Stromal cell of bone marrow (primary cell): ENCODE data around the gene XRCC3.

Experiments
- DNase-seq: peaks from one replicate; pipeline ENCODE4 v3.0.0-alpha.2; 2012; ENCODE audit warnings: low read depth

XRCC3 gene

GRCh38 chr14:103738701-103739451 is 23.6 kb upstream of the XRCC3 start:
- no peak for DNase-seq

- DNase-seq, result no peak
Observed at GRCh38 chr14:103738166-103738565, 22.9 kb upstream of the XRCC3 start.

GRCh38 chr14:103737432-103738045 is 22.3 kb upstream of the XRCC3 start:
- no peak for DNase-seq

GRCh38 chr14:103736546-103737431 is 21.5 kb upstream of the XRCC3 start:
- no peak for DNase-seq

DNA sequence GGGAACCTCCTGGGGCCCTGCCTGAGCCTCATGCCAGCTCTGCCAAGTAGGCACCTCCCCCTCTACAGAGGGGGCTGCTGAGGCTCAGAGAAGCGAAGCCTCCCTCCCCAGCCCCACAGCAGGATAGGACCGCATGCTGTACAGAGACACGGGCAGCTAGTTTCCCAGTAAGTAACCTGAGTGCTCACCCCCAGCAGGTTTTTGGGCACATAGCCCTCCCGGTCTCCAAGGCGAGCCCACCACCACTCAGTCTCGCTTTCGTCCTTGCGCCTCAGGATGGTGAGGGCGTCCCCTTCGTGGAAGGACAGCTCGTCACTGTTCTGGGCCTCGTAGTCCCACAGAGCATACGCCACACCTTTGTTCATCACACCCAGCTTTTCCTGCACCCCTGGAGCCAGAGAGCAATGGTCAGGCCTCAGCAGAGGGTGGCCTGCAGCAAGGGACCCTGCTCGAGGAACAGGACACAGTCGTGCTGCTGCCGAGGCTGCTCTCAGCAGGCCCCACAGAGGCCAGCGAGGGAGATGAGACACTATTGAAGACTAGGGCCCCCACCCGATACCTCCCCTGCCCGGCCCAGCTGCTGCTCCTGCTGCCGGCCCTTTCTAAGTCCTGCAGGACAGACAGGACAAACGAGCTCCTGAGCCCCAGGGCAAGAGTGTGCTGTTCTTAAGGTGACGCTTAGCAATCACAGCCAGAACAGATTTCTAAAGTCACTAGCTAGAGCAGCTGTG is 20.7 kb upstream of the XRCC3 start:
- no peak for DNase-seq

- no peak for DNase-seq
Observed at GRCh38 chr14:103735439-103735814, 20.2 kb upstream of the XRCC3 start.

DNA sequence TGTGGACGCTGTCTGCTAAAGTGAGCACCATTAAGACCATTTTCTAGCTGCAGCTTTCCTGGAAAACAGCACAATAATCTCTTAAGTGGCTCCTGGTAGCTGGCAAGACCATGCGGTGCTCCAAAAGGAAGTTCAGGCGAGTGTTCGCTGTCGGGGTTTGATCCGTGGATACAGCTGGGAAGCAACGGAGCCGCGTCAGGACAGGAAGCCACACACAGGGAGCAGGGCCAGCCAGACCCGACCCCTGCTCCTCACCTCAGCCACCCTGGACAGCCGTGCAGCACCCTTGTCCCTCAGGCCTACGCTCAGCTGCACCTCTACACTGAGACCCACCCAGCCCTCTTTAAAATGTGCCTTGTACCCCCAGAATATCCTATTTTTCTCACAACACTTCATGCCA is 19.8 kb upstream of the XRCC3 start:
- DNase-seq, result no peak

- DNase-seq, result no peak
Observed at GRCh38 chr14:103734081-103734888, 19.0 kb upstream of the XRCC3 start.

DNA sequence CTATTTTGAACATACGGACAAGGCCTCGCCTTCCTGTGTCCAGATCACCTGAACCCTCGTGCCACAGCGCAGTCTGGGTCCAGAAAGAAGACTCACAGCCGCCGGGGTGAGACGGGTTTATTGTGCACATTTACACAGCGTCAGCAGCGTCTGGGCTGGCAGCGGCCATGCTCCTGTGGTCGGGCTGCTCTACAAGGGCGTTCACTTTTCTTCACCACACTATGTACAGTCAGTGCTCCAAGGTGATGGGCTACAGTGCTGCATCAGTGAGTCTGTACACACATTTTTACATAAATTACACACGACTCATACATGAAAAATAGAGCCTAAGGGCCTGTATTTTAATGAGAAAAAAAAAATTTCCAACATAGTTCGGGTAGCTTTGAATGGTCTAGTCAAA is 18.4 kb upstream of the XRCC3 start:
- no peak for DNase-seq

DNA sequence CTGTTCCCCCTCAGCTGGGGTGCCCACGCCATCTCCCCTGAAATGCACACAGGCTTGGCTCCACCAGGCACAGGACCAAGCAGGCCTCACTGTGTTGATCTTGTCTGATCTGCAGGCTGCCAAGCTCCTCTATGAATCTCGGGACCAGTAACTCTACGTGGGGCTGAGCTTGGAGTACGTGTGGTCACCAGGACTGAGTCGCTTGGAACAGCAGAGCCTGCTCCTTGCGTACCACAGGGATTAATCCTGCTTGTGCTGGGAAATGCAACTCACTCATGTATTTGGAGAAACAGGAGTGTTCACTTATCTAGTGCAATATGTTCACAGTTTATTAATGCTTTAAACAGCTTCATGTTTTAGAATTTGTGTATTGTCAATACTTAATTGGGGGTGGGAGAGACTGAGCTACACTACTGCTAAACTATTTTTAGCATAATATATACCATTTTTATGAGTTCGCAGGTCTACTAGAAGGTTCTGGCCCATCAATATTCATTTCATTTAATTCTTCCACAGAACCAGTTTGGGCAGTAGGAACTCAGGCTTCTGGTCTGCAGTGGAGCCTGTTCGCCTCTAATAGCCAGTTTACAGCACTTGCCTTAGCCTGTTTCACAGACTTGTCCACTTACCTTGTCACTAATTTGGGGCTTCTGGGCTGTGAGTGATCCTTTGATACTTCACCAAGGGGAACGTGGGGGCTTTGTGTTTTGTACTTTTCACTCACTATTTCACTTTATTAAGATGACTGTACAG is 17.8 kb upstream of the XRCC3 start:
- no peak for DNase-seq

- no peak for DNase-seq
Observed at GRCh38 chr14:103731916-103732867, 16.9 kb upstream of the XRCC3 start.

- no peak for DNase-seq
Observed at GRCh38 chr14:103731481-103731880, 16.2 kb upstream of the XRCC3 start.

GRCh38 chr14:103730490-103731035 is 15.3 kb upstream of the XRCC3 start:
- no peak for DNase-seq

DNA sequence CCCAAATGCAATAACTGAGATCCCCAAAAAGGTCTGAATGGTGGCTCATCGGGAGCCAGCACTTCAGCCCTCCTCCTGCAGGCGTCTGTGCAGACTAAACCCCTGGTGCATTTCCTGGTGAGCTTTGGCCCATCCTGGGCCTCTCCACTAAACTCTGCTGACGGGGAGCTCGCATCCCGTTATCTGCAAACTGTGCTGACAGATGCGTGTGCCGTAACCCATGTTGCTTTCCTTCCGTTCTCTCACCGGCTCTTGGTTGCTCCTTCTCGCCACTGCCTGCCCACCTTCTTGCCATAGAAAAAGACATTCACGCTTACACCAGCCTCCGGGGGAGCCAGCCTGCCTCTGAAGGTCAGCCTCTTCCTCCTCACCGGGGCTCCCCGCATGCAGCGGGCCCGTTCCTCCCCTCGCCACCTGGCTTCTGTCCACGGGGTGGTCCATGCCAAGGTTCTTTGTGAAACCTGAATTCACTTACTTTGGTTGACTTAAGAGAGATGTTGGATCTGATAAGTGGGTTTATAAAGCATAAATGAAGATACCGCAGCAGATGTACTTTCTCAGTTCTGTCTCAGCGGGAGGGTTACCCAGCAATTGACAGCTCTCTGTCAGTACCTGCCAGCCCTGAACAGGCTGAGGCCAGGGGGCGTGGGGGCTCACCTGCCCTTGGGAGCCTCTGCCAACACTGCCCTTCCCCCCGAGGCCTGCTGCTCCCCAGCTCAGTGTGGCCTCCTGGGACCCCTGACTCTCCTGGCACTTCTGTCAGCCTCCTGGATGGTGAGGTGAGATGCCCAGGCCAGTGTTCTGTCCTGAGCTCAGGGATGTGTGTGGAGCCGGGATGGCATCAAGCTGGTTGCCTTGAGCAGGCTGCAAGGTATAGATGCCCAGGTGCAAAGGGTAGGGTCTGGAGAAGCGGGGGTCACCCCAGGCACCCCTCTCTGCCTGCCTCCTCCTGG is 14.5 kb upstream of the XRCC3 start:
- DNase-seq, result no peak

- no peak for DNase-seq
Observed at GRCh38 chr14:103728721-103729120, 13.5 kb upstream of the XRCC3 start.

DNA sequence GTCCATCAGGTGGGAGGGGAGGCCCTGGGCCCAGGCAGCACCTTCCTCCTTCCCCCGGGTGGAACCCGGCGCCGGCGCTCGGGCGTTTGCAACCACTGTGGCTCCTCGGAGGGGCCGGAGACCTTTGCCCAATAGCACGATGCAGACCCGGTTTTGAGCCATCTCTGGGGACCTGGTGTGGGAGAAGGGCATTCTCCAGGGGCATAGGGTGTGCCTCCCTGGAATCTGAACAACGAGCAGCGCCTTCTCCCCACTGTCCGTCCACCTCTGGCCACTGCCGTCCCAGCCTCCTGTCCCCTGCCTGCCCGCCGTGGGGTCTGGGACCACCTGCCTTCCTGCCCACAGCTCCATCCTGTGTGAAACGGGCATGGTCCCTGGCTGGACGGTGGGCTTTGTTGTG is 12.9 kb upstream of the XRCC3 start:
- DNase-seq, result no peak

GRCh38 chr14:103727313-103727980 is 12.2 kb upstream of the XRCC3 start:
- DNase-seq, result no peak
